Breast epithelium (tissue), 4 donors: ENCODE results near the gene NGB. TPM values are rescaled to one million over a fixed set of nuclear protein-coding genes. Genes with fewer than 3 reads are reported as not detected.
"Not testable (repeated sequence)": the region's sequence is repeated elsewhere in the genome, so short reads cannot be mapped to it uniquely, and the experiment has no call there.

Experiments
- DNase-seq, 2 donors: peaks; one replicate each; pipeline ENCODE4 v3.0.0-alpha.2; 2019; ENCODE audit warnings: low spot score in 2 of 2
- H3K27ac ChIP-seq, 2 donors: fragments of 200-600 bp; sonication (generic) in 1 of 2; one replicate each; pipeline ENCODE4 v1.5.1; 2016 to 2019; ENCODE audit warnings: mild to moderate bottlenecking in 1 of 2
- H3K27me3 ChIP-seq, 2 donors: fragments of 200-600 bp; sonication (generic) in 1 of 2; one replicate each; pipeline versions ENCODE4 v1.5.1 to v1.6.0; 2017 to 2019; ENCODE audit warnings: control low read depth in 1 of 2, mild to moderate bottlenecking in 1 of 2
- H3K36me3 ChIP-seq: fragments of 200-600 bp; one replicate; pipeline ENCODE4 v1.5.1; 2019
- H3K4me1 ChIP-seq, 2 donors: fragments of 200-600 bp; sonication (generic); one replicate each; pipeline ENCODE4 v1.5.1; 2016 to 2019; ENCODE audit warnings: control low read depth in 1 of 2
- H3K4me3 ChIP-seq, 3 donors: fragments of 200-600 bp; sonication (generic); 1 replicate in 2 of 3; 2 replicates in 1 of 3; pipeline ENCODE4 v1.5.1; 2016 to 2019; ENCODE audit warnings: mild to moderate bottlenecking in 3 of 3, moderate library complexity in 2 of 3
- H3K9me3 ChIP-seq, 2 donors: fragments of 200-600 bp; sonication (generic) in 1 of 2; one replicate each; pipeline ENCODE4 v1.5.1; 2016 to 2019; ENCODE audit warnings: control low read depth in 1 of 2
- POLR2A ChIP-seq: fragments of 450-650 bp; IDR thresholded peaks from one replicate; pipeline ENCODE4 v1.6.1; 2016; ENCODE audit warnings: antibody characterized with exemption, mild to moderate bottlenecking, moderate library complexity
- POLR2AphosphoS5 ChIP-seq, 3 donors: sonication (generic); formaldehyde crosslinking; IDR thresholded peaks; one replicate each; pipeline ENCODE4 v1.6.1; 2017; ENCODE audit warnings: antibody characterized with exemption in 3 of 3
- intact Hi-C: fragments of 100-400 bp; cut with DNase I; formaldehyde crosslinking; loops from one replicate; pipeline ENCODE4 v1.15.1; 2023; ENCODE audit warnings: low total_unique reads
- total RNA-seq, 3 donors: library from RNA; depleted of rRNA; stranded (reverse); fragments of >200 nt; gene quantifications; one replicate each; pipeline ENCODE4 v1.1.0, GENCODE V29; 2016
- TF ChIP-seq, protein P1 (sequence below), 3 donors: fragments of 450-650 bp; IDR thresholded peaks; one replicate each; pipeline ENCODE4 v1.5.1; 2016 to 2017; ENCODE audit warnings: antibody characterized with exemption in 3 of 3, mild to moderate bottlenecking in 3 of 3, moderate library complexity in 3 of 3

NGB gene, protein sequence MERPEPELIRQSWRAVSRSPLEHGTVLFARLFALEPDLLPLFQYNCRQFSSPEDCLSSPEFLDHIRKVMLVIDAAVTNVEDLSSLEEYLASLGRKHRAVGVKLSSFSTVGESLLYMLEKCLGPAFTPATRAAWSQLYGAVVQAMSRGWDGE
- total RNA-seq = not detected

DNA sequence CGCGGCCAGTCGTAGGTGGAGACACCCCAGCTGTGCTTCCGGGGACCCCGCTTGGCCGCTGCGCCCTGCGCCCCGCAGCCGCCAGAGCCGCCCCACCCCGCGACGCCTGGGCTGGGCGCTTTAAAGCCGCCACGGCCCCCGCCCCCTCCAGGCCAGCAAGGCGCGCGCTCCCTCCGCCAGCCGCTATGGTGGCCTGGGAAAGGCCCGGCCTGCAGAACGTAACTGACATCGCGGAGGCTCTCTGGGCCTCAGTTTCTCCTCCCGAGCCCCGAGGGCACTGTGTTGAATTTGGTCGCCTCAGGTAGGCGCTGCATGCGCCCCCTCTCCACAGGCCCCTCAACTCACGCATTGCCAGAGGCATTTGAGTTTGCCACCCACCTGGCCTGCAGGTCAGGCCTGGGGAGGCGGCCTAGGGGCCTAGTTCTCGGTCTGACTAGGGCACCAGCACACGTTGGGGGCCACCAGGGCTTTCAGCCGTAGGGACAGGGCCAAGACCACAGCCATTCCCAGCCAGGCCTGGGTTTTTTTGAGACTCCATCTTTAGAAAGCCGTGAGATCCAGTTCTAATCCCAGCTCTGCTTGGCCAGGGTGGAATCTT is at the start of gene NGB:
Gene NGB (minus strand): TSS at position 94 of the 598 bp plus-strand sequence. CDS start 269 bp downstream, outside the sequence.
- peaks cover 3 to 36% of the 10 kb centered on the region in 2 donors for H3K27me3 ChIP-seq

DNA sequence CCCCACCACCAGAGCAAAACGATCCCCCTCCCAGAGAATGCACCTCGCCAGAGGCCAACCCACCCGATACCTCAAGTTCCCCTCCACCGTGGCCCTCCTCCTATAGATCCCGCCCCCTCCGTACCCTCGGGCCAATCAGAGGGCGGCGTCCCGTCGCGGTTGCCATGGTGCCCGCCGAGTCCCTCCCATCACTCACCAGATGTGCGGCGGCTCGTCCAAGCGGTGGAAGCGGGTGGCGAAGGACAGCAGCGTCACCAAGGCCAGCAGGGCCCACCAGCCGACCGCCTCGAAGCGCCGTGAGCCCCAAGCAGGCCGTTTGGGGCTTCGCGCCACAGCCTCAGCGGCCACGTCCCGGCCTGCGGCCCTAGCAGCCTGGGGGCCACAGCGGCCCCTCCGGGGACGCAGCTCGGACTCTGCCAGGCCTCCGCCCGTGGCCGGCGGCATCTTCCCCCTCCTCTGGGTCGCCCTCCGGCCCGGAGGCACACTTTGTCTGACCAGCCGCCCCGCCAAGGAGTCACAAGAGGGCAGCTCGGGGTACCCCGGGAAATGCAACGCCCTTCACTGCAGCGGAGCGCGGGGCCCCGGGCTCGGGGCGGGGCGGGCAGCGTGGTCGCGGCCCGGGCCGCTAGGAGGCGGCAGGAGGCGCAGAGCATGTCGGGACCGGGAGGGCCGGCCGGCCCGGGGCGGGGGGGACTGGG is 49.4 kb upstream of the NGB start, which contains the start of gene POMT2:
Gene POMT2 (minus strand): TSS at position 646 of the 698 bp plus-strand sequence. CDS start 202 bp downstream, at position 444.
- TF ChIP-seq POLR2AphosphoS5 (IDR thresholded peaks at IDR 0.05) (peak; percentile 62 to 84 (median 67)), POLR2A (peak; percentile 69)
- TF ChIP-seq, protein P1, sequence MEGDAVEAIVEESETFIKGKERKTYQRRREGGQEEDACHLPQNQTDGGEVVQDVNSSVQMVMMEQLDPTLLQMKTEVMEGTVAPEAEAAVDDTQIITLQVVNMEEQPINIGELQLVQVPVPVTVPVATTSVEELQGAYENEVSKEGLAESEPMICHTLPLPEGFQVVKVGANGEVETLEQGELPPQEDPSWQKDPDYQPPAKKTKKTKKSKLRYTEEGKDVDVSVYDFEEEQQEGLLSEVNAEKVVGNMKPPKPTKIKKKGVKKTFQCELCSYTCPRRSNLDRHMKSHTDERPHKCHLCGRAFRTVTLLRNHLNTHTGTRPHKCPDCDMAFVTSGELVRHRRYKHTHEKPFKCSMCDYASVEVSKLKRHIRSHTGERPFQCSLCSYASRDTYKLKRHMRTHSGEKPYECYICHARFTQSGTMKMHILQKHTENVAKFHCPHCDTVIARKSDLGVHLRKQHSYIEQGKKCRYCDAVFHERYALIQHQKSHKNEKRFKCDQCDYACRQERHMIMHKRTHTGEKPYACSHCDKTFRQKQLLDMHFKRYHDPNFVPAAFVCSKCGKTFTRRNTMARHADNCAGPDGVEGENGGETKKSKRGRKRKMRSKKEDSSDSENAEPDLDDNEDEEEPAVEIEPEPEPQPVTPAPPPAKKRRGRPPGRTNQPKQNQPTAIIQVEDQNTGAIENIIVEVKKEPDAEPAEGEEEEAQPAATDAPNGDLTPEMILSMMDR (IDR thresholded peaks at IDR 0.05) = peak in 2 of 3 donors; percentile 40 to 54
- peak within 1 kb of the TSS; percentile 96 to 98 for H3K27ac ChIP-seq
- peak within 1 kb of the TSS; percentile 90 to 96 (median 92) for H3K4me3 ChIP-seq
- intact Hi-C loops = no loop called here
- peaks cover 13 to 31% of the 10 kb centered on the region in 2 donors for H3K4me1 ChIP-seq
- peak; percentile 93 to 97 for DNase-seq
- H3K36me3 ChIP-seq = no peaks in the 10 kb centered on the region
- H3K27me3 ChIP-seq = no peaks in the 10 kb centered on the region
- H3K9me3 ChIP-seq = no peaks in the 10 kb centered on the region

More for the DNA sequence above, at the start of gene NGB:
- Histone ChIP-seq H3K9me3 (peaks cover 9 to 17% of the 10 kb centered on the region in 2 donors), H3K27ac (no peak within 1 kb of the TSS), H3K4me1 (no peaks in the 10 kb centered on the region), H3K4me3 (peak within 1 kb of the TSS in 2 of 3 donors; percentile 30 to 50), H3K36me3 (no peaks in the 10 kb centered on the region)
- intact Hi-C loops = no loop called here
- no peak for DNase-seq
- TF ChIP-seq POLR2AphosphoS5 (IDR thresholded peaks at IDR 0.05) (no peak), POLR2A (no peak)
- TF ChIP-seq, protein P1 (IDR thresholded peaks at IDR 0.05) = no peak

DNA sequence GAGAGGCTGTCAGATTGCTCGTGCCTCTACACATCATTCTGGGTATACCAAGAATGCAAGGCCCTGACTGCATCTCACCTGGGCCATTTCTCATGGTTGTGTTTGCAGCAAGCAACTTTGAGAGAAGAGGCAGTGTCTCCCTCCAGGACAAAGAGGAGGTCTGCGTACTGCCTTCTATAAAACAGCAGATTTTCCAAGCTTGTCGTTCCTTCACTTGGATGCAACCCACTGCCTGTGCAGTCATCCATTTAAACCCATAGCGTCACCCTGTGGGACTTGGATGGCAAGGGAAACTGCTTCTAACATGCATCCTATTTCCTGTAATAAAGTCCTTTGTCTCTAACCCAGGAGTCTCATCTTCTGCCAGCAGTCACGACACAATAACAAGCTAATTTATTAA is 48.4 kb upstream of the NGB start:
- Histone ChIP-seq H3K36me3 (no peaks in the 10 kb centered on the region), H3K4me1 (peaks cover 13 to 36% of the 10 kb centered on the region in 2 donors), H3K27ac (peak overlapping the region; percentile 40 to 45), H3K4me3 (peak overlapping the region in 1 of 3 donors; percentile 92), H3K9me3 (no peaks in the 10 kb centered on the region), H3K27me3 (no peaks in the 10 kb centered on the region)
- TF ChIP-seq, protein P1 (IDR thresholded peaks at IDR 0.05) = no peak
- no peak for TF ChIP-seq POLR2AphosphoS5 (IDR thresholded peaks at IDR 0.05)
- no peak for TF ChIP-seq POLR2A
- intact Hi-C loops = no loop called here
- no peak for DNase-seq

DNA sequence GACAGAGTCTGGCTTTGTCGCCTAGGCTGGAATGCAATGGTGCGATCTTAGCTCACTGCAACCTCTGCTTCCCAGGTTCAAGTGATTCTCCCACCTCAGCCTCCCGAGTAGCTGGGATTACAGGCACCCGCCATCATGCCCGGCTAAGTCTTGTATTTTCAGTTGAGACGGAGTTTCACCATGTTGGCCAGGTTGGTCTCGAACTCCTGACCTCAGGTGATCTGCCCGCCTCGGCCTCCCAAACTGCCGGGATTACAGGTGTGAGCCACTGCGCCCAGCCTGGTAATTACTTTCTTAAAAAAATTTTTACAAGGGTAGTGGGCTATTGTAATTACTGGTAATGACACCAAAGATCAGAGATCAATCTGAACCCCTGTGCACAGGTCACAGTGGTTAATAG is 47.8 kb upstream of the NGB start:
- intact Hi-C loops, H3K36me3 ChIP-seq, DNase-seq, H3K27me3 ChIP-seq, H3K9me3 ChIP-seq, H3K4me3 ChIP-seq: not testable (repeated sequence)
- H3K4me1 ChIP-seq = peaks cover 16 to 36% of the 10 kb centered on the region in 2 donors
- H3K27ac ChIP-seq = peak overlapping the region; percentile 45 to 83

DNA sequence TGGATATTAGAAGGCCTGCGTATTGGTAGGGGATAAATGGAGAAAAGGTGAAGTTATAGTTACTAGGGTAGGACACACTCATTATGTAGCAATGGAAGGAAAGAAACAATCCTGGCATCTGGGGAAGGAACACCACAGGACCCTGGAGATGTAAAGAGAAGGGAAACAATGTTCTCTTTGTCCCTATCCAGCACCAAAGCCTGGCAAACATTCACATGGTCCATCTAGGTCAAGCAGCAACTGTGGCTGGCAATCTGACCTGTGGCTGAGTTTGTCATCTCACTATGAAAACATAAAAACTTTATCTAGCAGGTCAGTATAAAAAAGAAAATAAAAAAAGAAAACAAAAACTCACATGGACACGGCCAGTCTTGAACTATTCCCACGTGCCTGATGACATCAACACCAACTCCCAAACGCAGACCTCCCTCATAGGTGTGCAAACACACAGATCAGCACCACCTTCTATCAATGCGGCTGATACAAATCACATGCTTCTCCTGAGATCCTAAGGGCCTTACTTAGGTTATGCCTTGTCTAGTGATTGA is 47.1 kb upstream of the NGB start:
- TF ChIP-seq POLR2A (no peak), POLR2AphosphoS5 (IDR thresholded peaks at IDR 0.05) (no peak)
- TF ChIP-seq, protein P1 (IDR thresholded peaks at IDR 0.05) = no peak
- Histone ChIP-seq H3K27ac (peak overlapping the region; percentile 83), H3K4me1 (peaks cover 16 to 36% of the 10 kb centered on the region in 2 donors), H3K4me3 (no peak overlapping the region), H3K27me3 (no peaks in the 10 kb centered on the region), H3K36me3 (no peaks in the 10 kb centered on the region), H3K9me3 (no peaks in the 10 kb centered on the region)
- intact Hi-C loops = no loop called here
- no peak for DNase-seq
